Measurements from ENCODE around the gene FFAR1.

DNA sequence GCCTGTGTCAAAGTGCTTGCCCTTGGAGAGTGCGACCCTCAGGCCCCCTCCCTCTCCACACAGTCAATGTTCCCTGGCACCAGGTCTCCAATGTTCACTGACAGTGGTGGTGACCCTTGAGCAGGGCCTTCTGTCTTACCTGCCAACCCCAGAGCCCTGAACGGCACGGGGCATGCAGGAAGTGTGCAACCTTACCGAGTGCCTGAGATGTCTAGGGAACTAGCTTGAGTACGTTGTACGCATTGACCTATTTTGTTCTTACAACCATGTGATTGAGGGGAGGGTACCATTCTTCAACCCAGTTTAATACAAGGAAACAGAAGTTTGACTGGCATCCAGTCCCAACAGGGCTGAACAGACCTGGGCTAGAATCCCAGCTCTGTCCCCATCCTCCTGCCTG is 42.5 kb upstream of the FFAR1 start:
- TF ChIP-seq POLR2A (IDR thresholded peaks at IDR 0.05; ENCODE audit: low read depth, low read length) = no peak
- TF ChIP-seq POLR2AphosphoS5 (IDR thresholded peaks at IDR 0.05; ENCODE audit: low read depth, low read length) = no peak
- no peak for TF ChIP-seq TAF1 (IDR thresholded peaks at IDR 0.05; ENCODE audit: borderline replicate concordance, low read depth, low read length)

Measured in GM12892 (cell line).